Activated gamma-delta T cell (primary cell): Measurements from ENCODE around the gene CCDC57.
"Not testable (repeated sequence)": the region's sequence is repeated elsewhere in the genome, so short reads cannot be mapped to it uniquely, and the experiment has no call there.

ENCODE experiments used
- DNase-seq: peaks from one replicate; lab custom pipeline; 2025; lab: John Stamatoyannopoulos, UW

CCDC57 gene

GRCh38 chr17:82177276-82177675 lies 35.4 kb downstream of the CCDC57 start:
- DNase-seq: no peak

GRCh38 chr17:82175951-82176350 lies 36.7 kb downstream of the CCDC57 start:
- no peak for DNase-seq

- DNase-seq: no peak
These were observed 37.4 kb downstream of the CCDC57 start for GRCh38 chr17:82175201-82175600.

GRCh38 chr17:82174042-82174857 lies 38.4 kb downstream of the CCDC57 start:
- not testable (repeated sequence) for DNase-seq

- no peak for DNase-seq
These were observed 39.1 kb downstream of the CCDC57 start for GRCh38 chr17:82173351-82174041.

- DNase-seq: no peak
These were observed 40.0 kb downstream of the CCDC57 start for GRCh38 chr17:82172486-82173160.

- no peak for DNase-seq
These were observed 40.8 kb downstream of the CCDC57 start for GRCh38 chr17:82171750-82172375.

- no peak for DNase-seq
These were observed 42.2 kb downstream of the CCDC57 start for GRCh38 chr17:82170412-82170961.

GRCh38 chr17:82168568-82168967 lies 44.1 kb downstream of the CCDC57 start:
- DNase-seq: no peak

- DNase-seq: no peak
These were observed 45.6 kb downstream of the CCDC57 start for GRCh38 chr17:82167028-82167427.

GRCh38 chr17:82164853-82165252 lies 47.8 kb downstream of the CCDC57 start:
- DNase-seq: no peak

- DNase-seq: no peak
These were observed 51.4 kb downstream of the CCDC57 start for GRCh38 chr17:82161216-82161615.

- DNase-seq: no peak
These were observed 52.6 kb downstream of the CCDC57 start for GRCh38 chr17:82160075-82160474.

GRCh38 chr17:82158825-82159224 lies 53.8 kb downstream of the CCDC57 start:
- DNase-seq: no peak

- no peak for DNase-seq
These were observed 55.3 kb downstream of the CCDC57 start for GRCh38 chr17:82157046-82158035.

GRCh38 chr17:82156284-82156925 lies 56.2 kb downstream of the CCDC57 start:
- DNase-seq: no peak

- no peak for DNase-seq
These were observed 57.0 kb downstream of the CCDC57 start for GRCh38 chr17:82155606-82156005.

- no peak for DNase-seq
These were observed 57.7 kb downstream of the CCDC57 start for GRCh38 chr17:82154881-82155331.

GRCh38 chr17:82153745-82154375 lies 58.8 kb downstream of the CCDC57 start:
- no peak for DNase-seq

- no peak for DNase-seq
These were observed 59.3 kb downstream of the CCDC57 start for GRCh38 chr17:82153295-82153691.
